Epithelial cell of proximal tubule (primary cell): Measurements from ENCODE around the gene HS3ST5. TPM values are rescaled to one million over a fixed set of nuclear protein-coding genes. Genes with fewer than 3 reads are reported as not detected.
"Not testable (repeated sequence)": the region's sequence is repeated elsewhere in the genome, so short reads cannot be mapped to it uniquely, and the experiment has no call there.

Experiments used
- DNase-seq: peaks from one replicate; pipeline ENCODE4 v3.0.0-alpha.2; 2011; ENCODE audit warnings: low read depth
- H3K4me3 ChIP-seq: 2 replicates; pipeline ENCODE4 v1.5.1; 2011; ENCODE audit warnings: low read depth, mild to moderate bottlenecking, low read length
- total RNA-seq: library from RNA; depleted of rRNA; stranded (reverse); fragments of >200 nt; gene quantifications from 2 replicates; pipeline ENCODE4 v1.2.3, GENCODE V29; 2015
- TF ChIP-seq, protein P1 (sequence below): conservative IDR thresholded peaks from 2 replicates; pipeline ENCODE4 v1.5.1; 2012; ENCODE audit warnings: low read depth, mild to moderate bottlenecking, low read length

The HS3ST5 gene
- total RNA-seq, 1 donor from 2014 or later: 0.17 TPM

DNA sequence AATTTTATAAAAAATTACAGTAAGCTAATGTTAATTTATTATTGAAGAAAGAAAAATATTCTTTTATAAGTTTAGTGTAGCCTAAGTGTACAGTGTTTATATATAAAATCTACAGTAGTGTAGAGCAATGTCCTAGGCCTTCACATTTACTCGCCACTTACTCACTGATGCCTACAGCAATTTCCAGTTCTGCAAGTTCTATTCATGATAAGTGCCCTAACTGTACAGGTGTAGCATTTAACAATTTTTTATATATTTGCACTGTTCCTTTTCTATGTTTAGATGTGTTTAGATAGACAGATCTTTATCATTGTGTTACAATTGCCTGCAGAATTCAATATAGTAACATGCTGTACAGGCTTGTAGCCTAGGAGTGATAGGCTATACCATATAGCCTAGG, 291.8 kb downstream of the HS3ST5 start:
- TF ChIP-seq, protein P1, sequence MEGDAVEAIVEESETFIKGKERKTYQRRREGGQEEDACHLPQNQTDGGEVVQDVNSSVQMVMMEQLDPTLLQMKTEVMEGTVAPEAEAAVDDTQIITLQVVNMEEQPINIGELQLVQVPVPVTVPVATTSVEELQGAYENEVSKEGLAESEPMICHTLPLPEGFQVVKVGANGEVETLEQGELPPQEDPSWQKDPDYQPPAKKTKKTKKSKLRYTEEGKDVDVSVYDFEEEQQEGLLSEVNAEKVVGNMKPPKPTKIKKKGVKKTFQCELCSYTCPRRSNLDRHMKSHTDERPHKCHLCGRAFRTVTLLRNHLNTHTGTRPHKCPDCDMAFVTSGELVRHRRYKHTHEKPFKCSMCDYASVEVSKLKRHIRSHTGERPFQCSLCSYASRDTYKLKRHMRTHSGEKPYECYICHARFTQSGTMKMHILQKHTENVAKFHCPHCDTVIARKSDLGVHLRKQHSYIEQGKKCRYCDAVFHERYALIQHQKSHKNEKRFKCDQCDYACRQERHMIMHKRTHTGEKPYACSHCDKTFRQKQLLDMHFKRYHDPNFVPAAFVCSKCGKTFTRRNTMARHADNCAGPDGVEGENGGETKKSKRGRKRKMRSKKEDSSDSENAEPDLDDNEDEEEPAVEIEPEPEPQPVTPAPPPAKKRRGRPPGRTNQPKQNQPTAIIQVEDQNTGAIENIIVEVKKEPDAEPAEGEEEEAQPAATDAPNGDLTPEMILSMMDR: no peak
- no peak overlapping the region for H3K4me3 ChIP-seq
- no peak for DNase-seq

DNA sequence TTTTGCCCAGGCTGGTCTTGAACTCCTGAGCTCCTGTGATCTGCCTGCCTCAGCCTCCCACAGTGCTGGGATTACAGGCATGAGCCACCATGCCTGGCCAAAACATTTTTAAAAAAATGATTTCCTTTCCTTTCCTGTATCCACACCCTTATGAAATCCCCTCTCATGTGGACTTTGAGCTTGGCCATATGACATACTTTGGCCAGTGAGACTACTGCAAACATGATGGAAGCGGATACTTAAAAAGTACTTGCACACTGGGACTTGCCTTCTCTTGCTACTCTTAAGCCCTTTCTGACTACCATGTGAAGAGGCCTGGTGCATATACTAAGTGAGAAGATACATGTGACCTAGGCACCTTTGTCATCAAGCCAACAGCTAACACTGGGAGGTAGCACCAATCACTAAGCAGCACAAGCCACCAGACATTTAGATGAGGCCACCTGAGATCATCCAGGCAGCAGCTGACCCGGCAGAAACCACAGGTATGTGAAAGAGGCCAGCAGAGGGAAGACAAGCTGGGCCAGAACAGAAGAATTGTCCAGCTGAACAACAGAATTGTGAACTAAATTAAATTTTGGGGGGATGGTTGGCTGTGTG, 293.4 kb downstream of the HS3ST5 start:
- no peak for DNase-seq
- no peak overlapping the region for H3K4me3 ChIP-seq
- TF ChIP-seq, protein P1: no peak

DNA sequence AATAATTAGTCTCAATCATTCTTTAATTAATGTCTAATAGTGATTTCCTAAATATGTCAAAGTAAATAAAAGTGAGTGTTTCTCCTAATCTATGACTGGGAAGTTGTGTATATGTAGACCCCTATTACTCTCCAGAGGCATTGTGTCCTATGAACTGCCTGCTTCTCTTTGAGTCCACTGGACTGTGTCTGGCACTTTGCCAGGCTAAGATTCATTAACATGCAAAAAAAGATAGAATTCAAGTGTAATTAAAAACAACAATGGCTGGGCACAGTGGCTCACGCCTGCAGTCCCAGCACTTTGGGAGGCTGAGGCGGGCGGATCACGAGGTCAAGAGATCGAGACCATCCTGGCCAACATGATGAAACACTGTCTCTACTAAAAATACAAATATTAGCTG, 298.3 kb downstream of the HS3ST5 start:
- DNase-seq, H3K4me3 ChIP-seq: not testable (repeated sequence)

DNA sequence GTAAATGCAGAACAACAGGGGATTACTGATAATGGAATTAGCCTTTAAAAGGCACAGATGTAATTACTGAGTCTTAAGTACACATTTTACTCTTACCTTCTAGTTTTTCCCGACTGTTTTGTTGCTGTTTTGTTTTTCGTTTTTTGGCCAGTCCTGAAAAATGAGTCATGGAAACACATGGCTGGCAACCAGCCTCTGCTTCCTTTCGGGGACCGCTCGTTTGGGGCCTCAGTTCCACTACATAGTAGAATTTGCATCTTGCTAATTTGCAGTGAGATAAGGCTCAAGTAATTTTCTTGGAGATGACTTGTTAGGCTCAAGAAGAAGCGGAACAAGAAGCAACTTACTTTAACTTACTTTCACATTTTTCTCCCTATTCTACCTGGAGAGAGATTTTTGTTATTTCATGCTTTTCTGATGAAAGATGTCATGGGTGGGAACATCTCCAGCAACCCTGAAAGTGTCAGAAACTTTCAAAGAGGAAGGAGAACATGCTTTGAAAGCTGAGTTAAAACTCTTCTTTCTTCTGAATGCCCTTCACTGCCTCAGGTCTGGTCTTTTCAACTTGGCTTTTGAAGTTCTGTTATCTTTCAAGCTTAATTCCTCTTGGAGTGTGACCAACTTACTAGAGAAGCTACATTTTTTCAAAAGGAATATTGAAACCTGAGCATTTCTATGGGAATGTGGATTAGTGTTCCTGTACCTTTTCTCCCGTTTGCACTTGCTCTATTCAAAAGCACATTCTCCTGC, 300.4 kb downstream of the HS3ST5 start:
- no peak for DNase-seq
- TF ChIP-seq, protein P1: no peak
- H3K4me3 ChIP-seq: no peak overlapping the region

DNA sequence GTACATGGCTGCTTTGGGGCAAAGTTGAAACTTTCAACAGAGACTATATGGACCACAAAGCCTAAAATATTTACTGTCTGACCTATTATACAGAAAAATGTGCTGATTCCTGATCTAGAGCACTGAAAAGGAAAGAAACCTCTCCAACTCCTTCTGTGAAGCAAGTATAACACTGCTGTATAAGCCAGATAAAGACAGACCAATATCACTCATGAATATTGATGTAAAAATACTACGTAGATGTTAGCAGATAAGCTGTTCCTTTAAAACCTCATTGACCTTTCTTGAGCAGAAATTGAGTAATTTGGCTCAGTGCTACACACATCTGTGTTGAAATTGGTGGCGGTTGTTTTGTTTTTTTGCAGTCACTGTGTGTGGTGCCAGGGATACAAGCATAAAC, 302.0 kb downstream of the HS3ST5 start:
- TF ChIP-seq, protein P1: no peak
- DNase-seq: no peak
- H3K4me3 ChIP-seq: no peak overlapping the region

DNA sequence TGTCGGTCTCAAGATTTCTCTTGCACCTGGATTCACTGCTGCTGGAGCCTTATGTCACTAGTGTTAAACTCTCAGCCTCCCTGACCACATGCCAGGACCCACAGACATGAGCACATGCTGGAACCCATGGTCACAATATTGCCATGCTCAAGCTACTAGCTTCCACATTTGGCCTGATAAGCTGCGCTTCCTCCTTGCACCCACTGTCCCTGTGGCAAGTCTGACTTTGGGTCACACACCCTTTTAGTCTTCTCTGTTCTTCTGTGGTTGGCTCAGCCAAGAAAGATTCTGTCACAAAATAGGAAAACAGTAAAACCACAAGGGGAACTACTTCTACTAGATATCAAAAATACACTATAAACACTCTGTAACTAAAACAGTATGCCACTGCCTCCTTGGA, 303.0 kb downstream of the HS3ST5 start:
- H3K4me3 ChIP-seq: no peak overlapping the region
- no peak for DNase-seq
- TF ChIP-seq, protein P1: no peak

DNA sequence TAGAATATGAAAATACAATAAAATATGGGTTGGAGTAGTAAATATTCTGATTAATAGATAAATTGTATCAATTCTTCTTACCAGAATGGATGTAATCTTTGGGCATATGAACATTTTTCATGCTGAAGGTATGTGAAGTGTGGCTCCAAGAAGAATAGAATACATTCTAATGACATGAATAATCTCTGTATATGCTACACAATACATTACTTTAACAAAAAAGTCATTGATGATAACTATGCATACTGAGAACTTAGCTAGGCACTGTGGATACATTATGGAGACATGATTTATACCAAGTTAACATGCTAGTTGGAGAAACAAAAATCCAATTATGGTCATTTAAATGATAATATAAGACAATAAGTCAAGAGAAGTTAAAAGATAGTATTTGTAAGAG, 309.2 kb downstream of the HS3ST5 start:
- TF ChIP-seq, protein P1: no peak
- H3K4me3 ChIP-seq: no peak overlapping the region
- no peak for DNase-seq
